Fibroblast of the aortic adventitia (primary cell): ENCODE results near the gene UBE2I. TPM values are rescaled to one million over a fixed set of nuclear protein-coding genes. Genes with fewer than 3 reads are reported as not detected.

Experiments used
- DNase-seq: peaks from one replicate; pipeline ENCODE4 v3.0.0-alpha.2; 2010; ENCODE audit warnings: low read depth
- H3K4me3 ChIP-seq: 2 replicates; pipeline ENCODE4 v1.5.1; 2011; ENCODE audit warnings: low read depth, mild to moderate bottlenecking, control low read depth, low read length, moderate library complexity
- CTCF ChIP-seq: IDR thresholded peaks from 2 replicates; pipeline ENCODE4 v1.5.1; 2011; ENCODE audit warnings: mild to moderate bottlenecking, low read length, control low read depth, inconsistent platforms; ENCODE audit not compliant: insufficient read depth
- total RNA-seq: library from RNA; depleted of rRNA; stranded (reverse); fragments of >200 nt; gene quantifications from 2 replicates; pipeline ENCODE4 v1.2.3, GENCODE V29; 2012; ENCODE audit warnings: low replicate concordance

UBE2I gene
- total RNA-seq, 1 donor: 70.3 TPM

GRCh38 chr16:1314399-1315068, 5.1 kb downstream of the UBE2I start:
- DNase-seq: no peak
- no peak for TF ChIP-seq CTCF

GRCh38 chr16:1315081-1316032, 5.9 kb downstream of the UBE2I start:
- TF ChIP-seq CTCF: no peak
- no peak for DNase-seq
- no peak overlapping the region for H3K4me3 ChIP-seq

More at GRCh38 chr16:1314399-1315068, 5.1 kb downstream of the UBE2I start:
- H3K4me3 ChIP-seq: no peak overlapping the region

- H3K4me3 ChIP-seq: no peak overlapping the region
- TF ChIP-seq CTCF: no peak
- DNase-seq: no peak
Observed at GRCh38 chr16:1316033-1316405, 6.6 kb downstream of the UBE2I start.

GRCh38 chr16:1317479-1318267, 8.2 kb downstream of the UBE2I start:
- no peak overlapping the region for H3K4me3 ChIP-seq
- TF ChIP-seq CTCF: no peak
- DNase-seq: no peak

- no peak for DNase-seq
- no peak for TF ChIP-seq CTCF
- no peak overlapping the region for H3K4me3 ChIP-seq
Observed at GRCh38 chr16:1318268-1318545, 8.8 kb downstream of the UBE2I start.

- H3K4me3 ChIP-seq: no peak overlapping the region
- TF ChIP-seq CTCF: no peak
- no peak for DNase-seq
Observed at GRCh38 chr16:1319041-1319440, 9.6 kb downstream of the UBE2I start.
